PC-9 (cell line): ENCODE results near the gene UHRF2. TPM values are rescaled to one million over a fixed set of nuclear protein-coding genes. Genes with fewer than 3 reads are reported as not detected.

Source experiments
- BruUV-seq: library from RNA; stranded (reverse); fragments of 400-500 nt; replicated peaks from 2 replicates; lab custom pipeline; 2021; lab: Mats Ljungman, UMichigan
- CTCF ChIA-PET: fragments of 300-600 bp; sonication (Branson Sonifier 250); formaldehyde crosslinking; loops from one replicate; lab custom pipeline; 2022; ENCODE audit warnings: antibody characterized with exemption; lab: Charles Lee
- POLR2A ChIA-PET: fragments of 300-600 bp; sonication (Branson Sonifier 250); formaldehyde crosslinking; loops from one replicate; lab custom pipeline; 2022; ENCODE audit warnings: antibody characterized with exemption; ENCODE audit not compliant: unreplicated experiment; lab: Charles Lee
- DNase-seq, 2 experiments: peaks; one replicate each; pipeline versions ENCODE4 v3.0.0 to v3.0.0-alpha.2; 2015 to 2022; ENCODE audit warnings: mixed read lengths in 1 of 2
- H2AFZ ChIP-seq: fragments of 200-600 bp; sonication (generic); 2 replicates; pipeline ENCODE4 v1.8.1; 2017; ENCODE audit warnings: antibody characterized with exemption
- H3F3A ChIP-seq: fragments of 200-600 bp; sonication (generic); 2 replicates; pipeline ENCODE4 v1.8.1; 2017; ENCODE audit warnings: antibody characterized with exemption, mild to moderate bottlenecking, low read depth; ENCODE audit not compliant: insufficient read depth
- H3K27ac ChIP-seq: fragments of 200-600 bp; sonication (generic); 2 replicates; pipeline ENCODE4 v1.6.1; 2016; ENCODE audit warnings: mixed run types
- H3K27me3 ChIP-seq: fragments of 200-600 bp; sonication (generic); 2 replicates; pipeline ENCODE4 v1.6.1; 2016; ENCODE audit warnings: low read depth, mixed run types; ENCODE audit not compliant: insufficient read depth
- H3K36me3 ChIP-seq: fragments of 200-600 bp; sonication (generic); 2 replicates; pipeline ENCODE4 v1.6.1; 2016; ENCODE audit warnings: low read depth, mixed run types
- H3K4me1 ChIP-seq: fragments of 200-600 bp; sonication (generic); replicated peaks from 2 replicates; pipeline ENCODE4 v1.6.1; 2016; ENCODE audit warnings: mixed run types; ENCODE audit not compliant: insufficient read depth
- H3K4me2 ChIP-seq: fragments of 200-600 bp; sonication (generic); 2 replicates; pipeline ENCODE4 v1.6.1; 2017; ENCODE audit warnings: mixed run types
- H3K4me3 ChIP-seq: fragments of 200-600 bp; sonication (generic); 2 replicates; pipeline ENCODE4 v1.6.1; 2016; ENCODE audit warnings: mixed run types
- H3K79me2 ChIP-seq: fragments of 200-600 bp; sonication (generic); 2 replicates; pipeline ENCODE4 v1.6.1; 2017; ENCODE audit warnings: low read depth, mixed run types
- H3K9me2 ChIP-seq: fragments of 200-600 bp; sonication (generic); 2 replicates; pipeline ENCODE4 v1.8.1; 2017; ENCODE audit warnings: mild to moderate bottlenecking; ENCODE audit not compliant: insufficient read depth
- H3K9me3 ChIP-seq: fragments of 200-600 bp; sonication (generic); 2 replicates; pipeline ENCODE4 v1.8.1; 2016; ENCODE audit warnings: low read depth; ENCODE audit not compliant: insufficient read depth
- H4K20me1 ChIP-seq: fragments of 200-600 bp; sonication (generic); 2 replicates; pipeline ENCODE4 v1.8.1; 2017; ENCODE audit not compliant: insufficient read depth
- EZH2 ChIP-seq: fragments of 200-600 bp; sonication (generic); IDR thresholded peaks from 2 replicates; pipeline ENCODE4 v1.8.0; 2017; ENCODE audit warnings: antibody characterized with exemption, low read depth
- intact Hi-C: fragments of 100-400 bp; cut with micrococcal nuclease; formaldehyde crosslinking; loops from one replicate; pipeline ENCODE4 v1.10.0; 2022; ENCODE audit not compliant: unreplicated experiment
- total RNA-seq: library from RNA; stranded (reverse); gene quantifications from 2 replicates; pipeline ENCODE4 v1.2.3, GENCODE V29; 2021
- TF ChIP-seq, protein P1 (sequence below): fragments of 200-600 bp; sonication (generic); conservative IDR thresholded peaks from 2 replicates; pipeline ENCODE4 v1.6.1; 2017; ENCODE audit warnings: mixed run types, antibody characterized with exemption, mild to moderate bottlenecking, moderate library complexity

Gene UHRF2
- total RNA-seq, 1 experiment from 2014 or later, result 40.9 TPM

DNA sequence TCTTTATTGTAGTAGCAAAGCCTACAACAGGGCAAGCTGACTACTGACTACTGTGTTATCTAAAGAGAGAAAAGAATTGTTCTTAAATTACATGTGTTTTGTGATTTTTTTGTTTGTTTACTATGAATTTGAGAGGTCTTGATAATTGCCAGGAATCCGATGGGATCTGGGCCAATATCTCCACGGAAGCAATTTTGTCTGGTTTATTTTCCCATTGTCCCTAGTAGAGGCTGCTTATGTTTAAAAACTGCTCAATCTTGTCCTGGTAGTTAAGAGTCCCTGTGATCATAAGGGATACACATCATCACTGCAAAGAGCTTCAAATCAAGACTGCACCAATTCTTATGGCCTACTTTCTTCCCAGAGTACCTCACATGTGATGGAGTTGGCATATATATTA lies 138.1 kb downstream of the UHRF2 start:
- Histone ChIP-seq H3K9me2 (no peaks in the 10 kb centered on the region), H3K79me2 (no peaks in the 10 kb centered on the region), H3K4me3 (no peak overlapping the region), H3K4me1 (0 out of 2 replicates have a peak, but pooled peaks cover 2% of the 10 kb centered on the region), H3K9me3 (no peaks in the 10 kb centered on the region), H3K27ac (no peak overlapping the region), H2AFZ (no peak overlapping the region), H3K27me3 (no peaks in the 10 kb centered on the region), H3K36me3 (no peaks in the 10 kb centered on the region), H4K20me1 (no peaks in the 10 kb centered on the region), H3K4me2 (no peak overlapping the region), H3F3A (no peaks in the 10 kb centered on the region)
- no TSS peak for BruUV-seq
- POLR2A ChIA-PET, result no interaction called here
- intact Hi-C loops, result no loop called here
- CTCF ChIA-PET, result no interaction called here
- no peak for DNase-seq
- TF ChIP-seq, protein P1, sequence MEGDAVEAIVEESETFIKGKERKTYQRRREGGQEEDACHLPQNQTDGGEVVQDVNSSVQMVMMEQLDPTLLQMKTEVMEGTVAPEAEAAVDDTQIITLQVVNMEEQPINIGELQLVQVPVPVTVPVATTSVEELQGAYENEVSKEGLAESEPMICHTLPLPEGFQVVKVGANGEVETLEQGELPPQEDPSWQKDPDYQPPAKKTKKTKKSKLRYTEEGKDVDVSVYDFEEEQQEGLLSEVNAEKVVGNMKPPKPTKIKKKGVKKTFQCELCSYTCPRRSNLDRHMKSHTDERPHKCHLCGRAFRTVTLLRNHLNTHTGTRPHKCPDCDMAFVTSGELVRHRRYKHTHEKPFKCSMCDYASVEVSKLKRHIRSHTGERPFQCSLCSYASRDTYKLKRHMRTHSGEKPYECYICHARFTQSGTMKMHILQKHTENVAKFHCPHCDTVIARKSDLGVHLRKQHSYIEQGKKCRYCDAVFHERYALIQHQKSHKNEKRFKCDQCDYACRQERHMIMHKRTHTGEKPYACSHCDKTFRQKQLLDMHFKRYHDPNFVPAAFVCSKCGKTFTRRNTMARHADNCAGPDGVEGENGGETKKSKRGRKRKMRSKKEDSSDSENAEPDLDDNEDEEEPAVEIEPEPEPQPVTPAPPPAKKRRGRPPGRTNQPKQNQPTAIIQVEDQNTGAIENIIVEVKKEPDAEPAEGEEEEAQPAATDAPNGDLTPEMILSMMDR, result no peak
- TF ChIP-seq EZH2, result no peak

DNA sequence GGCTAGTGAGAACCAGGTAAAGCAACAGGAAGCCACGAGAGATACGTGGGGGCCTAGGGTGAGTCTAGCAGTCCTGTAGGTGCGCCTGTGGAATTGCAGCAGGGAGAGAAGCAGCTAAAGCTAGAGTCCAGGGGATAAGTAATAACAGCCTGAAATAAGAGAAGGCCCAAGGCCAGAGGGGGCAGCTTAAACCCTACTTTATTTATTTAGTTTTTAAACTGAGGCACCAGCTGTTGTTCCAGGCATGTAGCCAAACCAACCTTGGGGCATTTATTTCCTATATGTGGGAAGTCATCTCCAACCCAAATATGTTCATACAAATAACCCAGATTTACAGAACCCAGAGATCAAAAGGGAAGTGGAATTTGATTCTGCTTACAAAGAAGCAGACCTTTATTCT lies 139.0 kb downstream of the UHRF2 start:
- DNase-seq, result no peak
- BruUV-seq, result no TSS peak
- no peaks in the 10 kb centered on the region for H3K36me3 ChIP-seq
- intact Hi-C loops, result no loop called here
- TF ChIP-seq EZH2, result no peak
- TF ChIP-seq, protein P1, result no peak
- H4K20me1 ChIP-seq, result no peaks in the 10 kb centered on the region
- H3K4me3 ChIP-seq, result no peak overlapping the region
- no peak overlapping the region for H2AFZ ChIP-seq
- H3K27me3 ChIP-seq, result no peaks in the 10 kb centered on the region
- ChIA-PET CTCF (no interaction called here), POLR2A (no interaction called here)
- no peaks in the 10 kb centered on the region for H3F3A ChIP-seq
- no peaks in the 10 kb centered on the region for H3K79me2 ChIP-seq
- H3K4me1 ChIP-seq, result no peaks in the 10 kb centered on the region
- H3K9me2 ChIP-seq, result no peaks in the 10 kb centered on the region
- H3K4me2 ChIP-seq, result no peak overlapping the region
- H3K27ac ChIP-seq, result no peak overlapping the region
- H3K9me3 ChIP-seq, result no peaks in the 10 kb centered on the region

DNA sequence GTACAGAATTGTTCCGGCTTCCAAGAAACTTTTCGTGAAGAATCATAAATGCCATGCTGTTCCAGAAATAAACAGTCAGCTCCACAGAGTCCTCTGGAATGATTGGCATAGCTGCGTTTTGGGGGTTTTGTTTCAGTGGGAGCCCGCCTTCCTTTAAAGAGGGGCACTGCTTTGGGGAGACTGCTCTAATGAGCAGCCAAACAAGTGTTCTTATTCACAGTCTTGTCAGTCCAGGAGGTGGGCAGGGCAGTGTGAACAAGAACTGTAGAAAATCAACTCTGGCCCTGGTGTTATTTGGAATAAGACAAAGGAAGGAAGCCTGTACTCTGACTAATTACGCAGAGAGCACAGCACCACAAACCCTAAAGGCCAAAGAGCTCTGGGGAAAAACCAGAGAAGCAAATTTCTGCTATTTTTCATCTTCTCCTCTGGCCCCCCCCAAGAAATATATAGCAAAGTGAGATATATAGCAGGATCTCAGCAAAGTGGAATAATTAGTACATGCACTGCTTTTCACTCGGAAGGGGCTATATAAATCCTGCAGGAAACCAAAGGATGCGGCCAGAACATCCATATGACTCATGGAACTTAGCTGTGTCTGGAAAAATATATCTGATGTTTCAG lies 139.6 kb downstream of the UHRF2 start:
- no peak for TF ChIP-seq EZH2
- TF ChIP-seq, protein P1, result no peak
- CTCF ChIA-PET, result no interaction called here
- BruUV-seq, result no TSS peak
- DNase-seq, result no peak
- no peak overlapping the region for H3K4me2 ChIP-seq
- H3K9me3 ChIP-seq, result no peaks in the 10 kb centered on the region
- no peak overlapping the region for H3K27ac ChIP-seq
- no peak overlapping the region for H3K4me3 ChIP-seq
- H3K4me1 ChIP-seq, result no peaks in the 10 kb centered on the region
- H3F3A ChIP-seq, result no peaks in the 10 kb centered on the region
- H3K79me2 ChIP-seq, result no peaks in the 10 kb centered on the region
- H4K20me1 ChIP-seq, result no peaks in the 10 kb centered on the region
- POLR2A ChIA-PET, result no interaction called here
- intact Hi-C loops, result no loop called here
- H3K9me2 ChIP-seq, result no peaks in the 10 kb centered on the region
- no peaks in the 10 kb centered on the region for H3K27me3 ChIP-seq
- H3K36me3 ChIP-seq, result no peaks in the 10 kb centered on the region
- H2AFZ ChIP-seq, result no peak overlapping the region
